Gastroesophageal sphincter (tissue), 3 donors: ENCODE measurements around the gene BAX.

Experiments
- EP300 ChIP-seq: sonication (generic); formaldehyde crosslinking; IDR thresholded peaks from one replicate; pipeline ENCODE4 v1.6.1; 2017; ENCODE audit warnings: antibody characterized with exemption, mild to moderate bottlenecking
- POLR2A ChIP-seq, 2 donors: fragments of 450-650 bp; IDR thresholded peaks; one replicate each; pipeline ENCODE4 v1.6.1; 2017; ENCODE audit warnings: antibody characterized with exemption in 2 of 2, mild to moderate bottlenecking in 2 of 2, moderate library complexity in 1 of 2
- POLR2AphosphoS5 ChIP-seq: sonication (generic); formaldehyde crosslinking; IDR thresholded peaks from one replicate; pipeline ENCODE4 v1.6.1; 2017; ENCODE audit warnings: antibody characterized with exemption
- TF ChIP-seq, protein P1 (sequence below), 4 experiments: fragments of 200-600 bp in 2 of 4; fragments of 450-650 bp in 2 of 4; sonication (generic) in 1 of 4; IDR thresholded peaks; one replicate each; pipeline ENCODE4 v1.5.1; 2017 to 2019; ENCODE audit warnings: antibody characterized with exemption in 4 of 4, mild to moderate bottlenecking in 2 of 4, moderate library complexity in 2 of 4

DNA sequence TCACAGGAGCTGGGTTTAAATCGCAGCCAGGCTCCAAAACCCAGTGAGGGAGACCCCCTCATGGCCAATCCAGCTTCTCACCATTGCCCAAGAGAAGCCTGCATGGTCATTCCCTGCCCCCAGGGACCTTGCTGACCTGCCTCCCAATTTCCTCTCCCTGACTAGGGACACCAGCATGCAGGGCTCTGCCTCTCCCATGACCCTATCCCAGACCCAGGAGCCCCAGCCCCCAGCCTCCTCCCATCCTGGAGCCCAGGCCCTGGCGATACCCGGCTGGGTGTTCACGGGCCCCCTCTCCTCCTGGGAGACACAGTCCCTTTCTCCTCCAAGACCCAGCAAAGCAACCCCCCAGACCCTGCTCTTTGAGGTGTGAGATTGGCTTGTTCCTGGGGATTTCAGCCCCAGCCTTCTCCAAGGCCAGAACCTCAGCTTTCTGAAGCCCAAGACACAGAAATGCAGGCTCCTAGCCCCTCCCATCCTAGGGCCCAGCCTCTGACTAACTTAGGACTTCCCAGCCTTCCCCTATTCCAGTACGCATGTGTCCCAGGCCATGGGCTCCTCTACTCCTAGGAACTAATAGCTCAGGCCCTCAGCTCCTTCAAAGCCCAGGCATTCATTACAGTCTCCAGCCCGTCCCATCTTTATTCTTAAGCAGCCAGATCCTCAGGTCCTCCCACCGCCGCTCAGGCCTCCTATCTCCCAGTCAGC is 37.4 kb downstream of the BAX start:
- TF ChIP-seq POLR2AphosphoS5 (peak; percentile 92), POLR2A (IDR thresholded peaks at IDR 0.05) (peak; percentile 48 to 65), EP300 (no peak)
- TF ChIP-seq, protein P1, sequence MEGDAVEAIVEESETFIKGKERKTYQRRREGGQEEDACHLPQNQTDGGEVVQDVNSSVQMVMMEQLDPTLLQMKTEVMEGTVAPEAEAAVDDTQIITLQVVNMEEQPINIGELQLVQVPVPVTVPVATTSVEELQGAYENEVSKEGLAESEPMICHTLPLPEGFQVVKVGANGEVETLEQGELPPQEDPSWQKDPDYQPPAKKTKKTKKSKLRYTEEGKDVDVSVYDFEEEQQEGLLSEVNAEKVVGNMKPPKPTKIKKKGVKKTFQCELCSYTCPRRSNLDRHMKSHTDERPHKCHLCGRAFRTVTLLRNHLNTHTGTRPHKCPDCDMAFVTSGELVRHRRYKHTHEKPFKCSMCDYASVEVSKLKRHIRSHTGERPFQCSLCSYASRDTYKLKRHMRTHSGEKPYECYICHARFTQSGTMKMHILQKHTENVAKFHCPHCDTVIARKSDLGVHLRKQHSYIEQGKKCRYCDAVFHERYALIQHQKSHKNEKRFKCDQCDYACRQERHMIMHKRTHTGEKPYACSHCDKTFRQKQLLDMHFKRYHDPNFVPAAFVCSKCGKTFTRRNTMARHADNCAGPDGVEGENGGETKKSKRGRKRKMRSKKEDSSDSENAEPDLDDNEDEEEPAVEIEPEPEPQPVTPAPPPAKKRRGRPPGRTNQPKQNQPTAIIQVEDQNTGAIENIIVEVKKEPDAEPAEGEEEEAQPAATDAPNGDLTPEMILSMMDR (IDR thresholded peaks at IDR 0.05) = no peak
